ENCODE results near the gene PPP1CA.

The PPP1CA gene

GRCh38 chr11:67401495-67402191 is at the start of gene PPP1CA:
Gene PPP1CA (minus strand): TSS chr11:67401858. CDS start chr11:67401782, 76 bp downstream.
- DNase-seq, result peak; percentile 68

DNA sequence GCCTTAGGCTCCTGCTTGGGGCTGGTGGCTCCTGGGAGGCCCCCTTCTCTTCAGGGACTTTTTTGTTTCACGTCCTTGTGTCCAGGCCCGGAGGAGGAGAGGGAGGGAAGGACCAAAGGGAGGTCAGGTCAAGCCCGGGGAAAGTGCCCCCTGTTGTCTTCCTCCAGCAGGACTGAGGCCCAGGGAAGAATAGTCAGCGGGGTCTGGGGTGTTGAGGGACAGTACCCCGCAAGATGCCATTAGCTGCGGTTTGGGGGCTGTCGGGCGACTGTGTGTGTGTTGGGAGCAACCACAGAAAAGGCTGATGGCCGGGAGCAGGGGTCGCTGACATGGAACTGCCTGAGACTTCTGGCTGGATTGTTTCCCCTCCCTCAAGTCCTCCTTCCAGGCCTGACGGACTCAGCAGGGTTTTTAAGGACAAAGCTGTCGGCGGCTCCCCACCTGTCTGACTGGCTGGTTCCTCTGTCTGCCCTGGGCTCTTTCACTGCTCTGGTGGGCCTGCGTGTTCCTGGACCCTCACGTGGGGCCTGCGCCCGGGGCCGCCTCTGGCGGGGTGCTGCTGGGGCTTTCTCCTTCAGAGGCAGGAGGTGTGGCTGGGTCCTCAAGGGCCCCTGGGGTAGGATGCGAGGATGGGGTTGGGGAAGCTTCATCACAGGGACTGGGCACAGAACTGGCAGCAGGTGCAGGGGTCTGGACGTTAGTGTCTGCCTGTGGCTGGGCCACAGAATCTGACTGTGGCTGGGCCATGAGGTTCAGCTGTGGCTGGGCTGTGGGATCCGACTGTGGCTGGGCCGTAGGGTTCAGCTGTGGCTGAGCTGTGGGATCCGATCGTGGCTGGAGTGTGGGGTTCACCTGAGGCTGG is 49.4 kb upstream of the PPP1CA start:
- DNase-seq, result no peak

GRCh38 chr11:67449116-67449844 is 47.6 kb upstream of the PPP1CA start:
- no peak for DNase-seq

DNA sequence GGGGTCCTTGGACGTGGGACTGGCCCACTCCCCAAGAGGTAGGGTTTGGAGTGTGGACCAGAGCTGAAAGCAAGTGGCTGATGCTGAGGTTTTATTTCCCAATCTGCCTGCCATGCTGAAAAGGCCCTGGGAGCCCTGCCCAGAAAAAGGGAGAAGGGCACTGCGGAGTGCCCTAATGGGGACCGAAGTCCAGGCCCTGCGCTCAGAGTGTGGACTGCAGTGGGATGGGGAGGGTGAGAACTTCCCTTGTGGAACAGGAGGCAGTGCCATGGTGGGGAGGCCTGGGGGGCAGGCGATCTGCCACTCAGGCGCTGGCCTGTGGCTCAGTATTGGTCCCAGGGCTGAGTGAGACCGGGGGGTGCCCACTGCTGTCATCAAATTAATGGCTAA is 46.6 kb upstream of the PPP1CA start:
- DNase-seq, result no peak

- DNase-seq, result no peak
Observed at GRCh38 chr11:67445515-67445914, 43.9 kb upstream of the PPP1CA start.

- no peak for DNase-seq
Observed at GRCh38 chr11:67442504-67443404, 41.1 kb upstream of the PPP1CA start.

GRCh38 chr11:67441731-67442351 is 40.2 kb upstream of the PPP1CA start:
- no peak for DNase-seq

DNA sequence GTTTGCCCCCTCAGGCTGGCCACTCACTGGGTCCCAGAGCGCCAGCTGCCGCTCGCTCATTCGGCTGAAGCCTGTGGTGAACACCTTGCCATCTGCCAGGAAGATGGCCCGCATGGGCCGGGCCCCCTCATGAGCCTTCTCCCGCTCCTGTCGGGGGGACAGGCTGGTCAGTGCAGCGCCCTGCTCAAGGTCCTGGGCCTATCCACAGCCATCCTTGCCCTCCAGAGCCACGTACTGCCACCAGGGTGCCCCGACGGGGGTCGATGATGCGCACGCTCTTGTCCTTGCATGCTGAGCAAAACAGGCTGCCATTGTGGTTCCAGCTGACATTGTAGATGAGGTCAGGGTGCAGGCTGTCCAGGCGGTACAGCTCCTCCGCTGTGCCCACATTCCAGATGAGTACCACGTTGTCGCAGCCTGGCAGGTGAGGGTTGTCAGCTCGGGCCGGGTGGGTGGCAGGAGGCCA is 39.5 kb upstream of the PPP1CA start:
- DNase-seq, result no peak

GRCh38 chr11:67440229-67441097 is 38.8 kb upstream of the PPP1CA start:
- no peak for DNase-seq

GRCh38 chr11:67439321-67440228 is 37.9 kb upstream of the PPP1CA start:
- DNase-seq, result no peak

DNA sequence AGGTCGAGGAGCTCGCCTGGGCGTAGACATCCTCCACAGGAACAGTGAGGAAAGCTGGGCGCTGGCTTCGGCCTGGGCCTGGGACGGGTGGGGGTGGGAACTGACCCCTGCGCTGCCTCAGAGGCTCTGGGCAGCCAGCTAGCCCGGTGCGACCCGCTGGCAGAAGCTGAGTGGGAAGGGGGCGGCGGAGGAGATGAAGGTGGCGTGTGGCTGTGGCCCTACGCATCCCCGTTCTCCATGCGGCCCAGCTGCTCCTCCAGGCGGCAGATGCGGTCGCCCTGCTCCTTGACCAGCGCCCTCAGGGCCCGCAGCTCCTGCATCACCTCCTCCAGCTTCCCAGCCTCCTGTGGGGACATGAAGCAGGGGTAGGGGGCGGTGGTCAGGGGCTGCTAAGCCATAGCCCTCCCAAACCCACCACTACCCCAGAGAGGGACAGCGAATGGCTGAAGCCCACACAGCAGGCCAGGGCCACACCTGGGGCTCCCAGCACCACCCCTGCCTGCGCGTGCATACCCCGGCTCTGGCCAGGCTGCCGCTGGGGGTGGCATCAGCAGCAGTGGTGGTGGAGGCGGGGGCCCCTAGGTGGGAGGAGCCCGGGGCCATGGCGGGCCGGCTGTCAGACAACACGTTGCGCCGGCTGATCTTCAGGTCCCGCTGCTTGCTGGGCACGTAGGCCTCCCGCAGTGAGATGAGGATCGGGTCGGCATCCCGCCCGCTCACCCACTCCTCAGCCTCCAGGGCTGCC is 36.7 kb upstream of the PPP1CA start:
- DNase-seq, result no peak

DNA sequence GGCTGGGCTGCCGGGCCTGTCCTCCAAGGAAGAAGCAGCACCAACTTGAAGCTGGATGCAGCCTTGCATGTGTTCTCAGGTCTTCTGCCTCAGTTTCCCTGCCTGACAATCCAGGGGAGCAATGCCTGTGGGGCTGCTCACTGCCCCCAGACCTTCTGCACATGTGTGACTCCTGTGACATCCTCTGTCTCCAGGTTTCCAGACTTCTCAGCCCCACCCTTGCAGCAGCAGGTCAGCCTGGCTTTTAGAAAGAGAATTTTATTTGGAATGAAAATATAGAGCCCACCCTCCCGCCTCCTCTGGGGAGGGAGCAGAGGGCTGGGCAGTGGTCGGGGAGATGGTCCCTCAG is 36.1 kb upstream of the PPP1CA start:
- DNase-seq, result no peak

DNA sequence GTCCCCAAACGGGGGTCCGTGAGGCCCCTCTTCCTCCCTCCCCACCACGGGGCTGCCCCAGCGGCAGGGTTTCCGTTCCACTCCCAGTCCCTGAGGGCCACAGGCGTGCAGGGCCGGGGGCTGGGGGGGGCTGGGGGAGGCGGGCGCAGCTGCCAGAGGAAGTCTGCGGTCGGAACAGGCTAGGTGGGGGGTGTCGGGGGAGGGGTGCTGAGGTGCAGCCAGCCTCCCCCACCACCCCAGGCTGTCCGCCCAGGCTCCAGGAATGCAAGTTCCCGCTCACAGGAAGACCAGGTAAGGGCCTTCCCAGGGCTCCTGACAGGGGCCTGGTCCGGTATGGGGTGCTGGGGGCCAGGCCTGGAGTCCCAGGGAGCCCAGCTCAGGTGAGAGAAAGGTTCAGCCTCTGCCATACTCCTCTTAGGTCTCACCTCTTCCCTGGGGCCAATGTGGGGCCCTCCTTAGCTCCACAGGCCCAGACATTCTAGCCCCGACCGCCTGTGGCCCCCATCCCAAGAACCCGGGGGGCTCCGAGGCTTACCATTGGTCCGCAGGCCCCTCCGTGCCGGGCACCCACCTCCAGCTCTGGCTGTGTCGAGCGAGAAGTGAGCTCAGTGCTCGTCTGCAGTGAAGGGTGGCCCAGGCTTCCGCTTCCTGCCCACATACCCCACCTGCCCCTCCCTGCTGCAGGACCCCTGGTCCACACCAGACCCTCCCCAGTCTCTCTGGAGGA is 35.6 kb upstream of the PPP1CA start, which contains the start of gene PTPRCAP:
PTPRCAP (minus strand) TSS at position 601 of the 727 bp plus-strand sequence; CDS start at position 538, 63 bp downstream.
- DNase-seq, result no peak

DNA sequence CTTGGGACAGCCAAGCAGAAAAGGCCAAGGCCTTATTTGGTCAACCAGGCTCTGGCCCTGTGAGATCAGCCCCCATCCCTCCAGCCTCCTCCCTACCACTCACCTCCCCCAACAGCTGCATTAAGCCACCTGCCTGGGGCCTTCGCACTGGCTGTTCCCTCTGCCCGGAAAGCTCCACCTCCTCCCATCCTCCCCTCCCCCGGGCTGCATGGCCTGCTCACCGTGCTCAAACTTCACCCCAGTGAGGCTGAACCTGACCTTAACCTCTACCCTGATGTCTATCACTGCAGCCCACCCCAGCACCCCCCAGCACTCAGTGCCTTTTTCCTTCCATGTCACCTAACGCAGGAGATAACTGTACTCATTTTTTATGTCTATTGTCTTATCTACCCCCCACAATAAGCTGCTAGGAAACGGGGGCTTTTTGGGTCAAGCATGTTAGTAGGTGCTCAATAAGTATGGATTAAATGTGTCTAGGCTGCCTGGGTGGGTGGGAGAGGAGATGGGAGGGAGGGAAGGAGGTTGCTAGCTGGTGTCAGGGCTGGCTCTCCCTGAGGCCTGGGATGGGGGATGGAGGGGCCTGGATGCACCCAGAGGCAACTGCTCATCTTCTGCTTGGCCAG is 34.9 kb upstream of the PPP1CA start:
- DNase-seq, result no peak

DNA sequence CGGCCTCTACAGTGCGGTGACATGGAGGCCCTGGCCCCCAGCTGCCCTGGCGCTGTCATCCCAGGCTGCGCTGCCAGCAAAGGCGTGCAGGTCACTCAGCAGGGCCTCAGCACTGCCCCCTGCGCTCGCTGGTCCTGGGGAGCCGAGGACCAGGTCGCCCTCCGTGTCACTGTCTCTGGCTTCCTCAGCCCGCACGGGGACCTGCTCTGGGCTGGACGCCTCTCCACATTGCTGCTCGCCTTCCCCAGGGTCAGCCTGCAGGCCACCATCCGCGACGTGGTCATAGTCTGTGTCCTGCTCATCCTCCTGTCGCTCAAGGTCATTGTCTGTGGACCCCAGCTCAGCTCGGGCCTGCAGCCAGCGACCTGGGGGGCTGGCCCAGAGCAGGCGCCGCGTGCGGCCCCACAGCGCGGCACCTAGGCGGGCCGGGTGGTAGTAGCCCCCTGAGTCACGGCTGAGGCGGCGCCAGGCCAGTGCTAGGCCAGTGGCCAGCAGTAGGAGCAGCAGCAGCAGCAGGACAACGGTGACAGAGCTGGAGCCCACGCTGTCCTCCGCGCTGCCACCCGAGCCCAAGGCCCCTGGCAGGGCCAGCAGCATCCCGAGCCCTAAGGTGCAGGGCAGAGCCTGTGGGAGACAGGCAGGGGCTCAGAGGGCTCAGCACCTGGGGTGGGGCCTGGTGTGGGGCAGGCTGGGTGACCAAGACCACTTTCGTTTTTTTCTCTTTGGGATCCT is 34.2 kb upstream of the PPP1CA start:
- DNase-seq, result no peak

- DNase-seq, result no peak
Observed at GRCh38 chr11:67435031-67435726, 33.5 kb upstream of the PPP1CA start.

All from DMS79 (cell line).